Effector memory CD8-positive, alpha-beta T cell (primary cell): ENCODE data around the gene MANEA.

Experiments
- ATAC-seq: fragments of 150-1000 bp; cut with Tn5 transposase; replicated peaks from 2 replicates; pipeline ENCODE4 v1.10.0; 2021; ENCODE audit warnings: mild to moderate bottlenecking, moderate library complexity
- DNase-seq, 3 experiments: peaks; one replicate each; pipeline ENCODE4 v3.0.0; 2021
- H3K27ac Mint-ChIP-seq, 2 donors: one replicate each; pipeline ENCODE4 v1.8.0; 2022; ENCODE audit warnings: mild to moderate bottlenecking in 2 of 2, mixed read lengths in 2 of 2, moderate library complexity in 2 of 2
- H3K27me3 Mint-ChIP-seq, 2 donors: one replicate each; pipeline ENCODE4 v1.8.0; 2022; ENCODE audit warnings: mixed read lengths in 2 of 2
- H3K36me3 Mint-ChIP-seq: one replicate; pipeline ENCODE4 v1.8.0; 2022; ENCODE audit warnings: mild to moderate bottlenecking, moderate library complexity, mixed read lengths; ENCODE audit not compliant: insufficient read depth
- H3K4me1 Mint-ChIP-seq, 2 donors: one replicate each; pipeline ENCODE4 v1.8.0; 2022; ENCODE audit warnings: low read depth in 2 of 2, mixed read lengths in 2 of 2
- H3K4me3 Mint-ChIP-seq, 2 donors: one replicate each; pipeline ENCODE4 v1.8.0; 2022; ENCODE audit warnings: mild to moderate bottlenecking in 2 of 2, mixed read lengths in 2 of 2, moderate library complexity in 2 of 2
- H3K9me3 Mint-ChIP-seq, 2 donors: one replicate each; pipeline ENCODE4 v1.8.0; 2022; ENCODE audit warnings: mixed read lengths in 2 of 2
- total RNA-seq, 9 experiments: gene quantifications; one replicate each; lab custom pipeline; 2026; lab: John Stamatoyannopoulos, UW

Gene MANEA, protein sequence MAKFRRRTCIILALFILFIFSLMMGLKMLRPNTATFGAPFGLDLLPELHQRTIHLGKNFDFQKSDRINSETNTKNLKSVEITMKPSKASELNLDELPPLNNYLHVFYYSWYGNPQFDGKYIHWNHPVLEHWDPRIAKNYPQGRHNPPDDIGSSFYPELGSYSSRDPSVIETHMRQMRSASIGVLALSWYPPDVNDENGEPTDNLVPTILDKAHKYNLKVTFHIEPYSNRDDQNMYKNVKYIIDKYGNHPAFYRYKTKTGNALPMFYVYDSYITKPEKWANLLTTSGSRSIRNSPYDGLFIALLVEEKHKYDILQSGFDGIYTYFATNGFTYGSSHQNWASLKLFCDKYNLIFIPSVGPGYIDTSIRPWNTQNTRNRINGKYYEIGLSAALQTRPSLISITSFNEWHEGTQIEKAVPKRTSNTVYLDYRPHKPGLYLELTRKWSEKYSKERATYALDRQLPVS
- 6.7 to 44.4 (median 26.0) reads per million in 9 experiments for total RNA-seq

DNA sequence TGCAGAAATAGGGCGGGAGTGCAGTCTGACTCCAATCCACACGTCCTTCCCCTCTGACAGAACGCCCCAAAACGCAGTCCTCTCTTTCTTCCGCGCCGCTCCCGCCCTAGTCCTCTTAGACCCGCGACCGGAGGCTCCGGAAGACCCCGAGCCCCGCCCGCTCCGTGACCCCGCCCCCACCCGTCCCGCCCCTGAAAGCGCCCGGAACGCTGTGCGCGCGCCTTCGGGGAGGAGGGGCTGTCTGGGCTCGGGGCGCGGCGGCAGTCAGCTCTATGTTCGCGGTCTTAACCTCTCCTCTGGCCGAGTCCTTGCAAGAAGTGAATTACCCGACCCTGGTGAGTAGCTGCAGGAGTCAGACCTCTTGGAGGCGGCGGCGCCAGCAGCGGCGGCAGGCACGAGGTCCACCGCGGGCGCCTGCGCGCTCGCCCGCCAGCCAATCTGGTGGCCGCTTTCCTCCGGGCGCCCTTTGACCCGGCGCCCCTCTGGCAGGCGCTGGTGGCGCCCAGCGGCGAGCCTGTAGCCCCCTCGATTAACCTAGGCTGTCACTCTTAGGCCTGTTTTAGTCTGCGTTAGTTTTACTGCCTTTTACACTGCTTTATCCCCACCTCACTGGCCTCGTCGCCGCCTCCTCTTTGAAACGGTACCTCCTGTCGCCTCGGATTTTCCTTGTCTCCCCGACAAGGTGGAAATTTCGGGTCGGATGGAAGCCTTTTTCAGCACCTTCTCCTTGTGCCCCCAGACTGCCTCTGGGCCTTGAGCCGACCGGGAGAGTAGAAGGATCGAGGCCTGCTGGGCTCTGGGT, at the start of gene MANEA:
Gene MANEA, plus strand, starts transcription at position 232 of the 802 bp plus-strand sequence. CDS start 8,905 bp downstream, outside the sequence.
- H3K27me3 Mint-ChIP-seq = no peaks in the 10 kb centered on the region
- peak within 1 kb of the TSS; percentile 97 for H3K27ac Mint-ChIP-seq
- peak; percentile 77 to 80 (median 79) for DNase-seq
- peaks cover 6% of the 10 kb centered on the region for H3K36me3 Mint-ChIP-seq
- peaks cover 20 to 40% of the 10 kb centered on the region in 2 donors for H3K4me1 Mint-ChIP-seq
- ATAC-seq = peak; percentile 85
- peak within 1 kb of the TSS; percentile 89 to 93 for H3K4me3 Mint-ChIP-seq
- no peaks in the 10 kb centered on the region for H3K9me3 Mint-ChIP-seq

DNA sequence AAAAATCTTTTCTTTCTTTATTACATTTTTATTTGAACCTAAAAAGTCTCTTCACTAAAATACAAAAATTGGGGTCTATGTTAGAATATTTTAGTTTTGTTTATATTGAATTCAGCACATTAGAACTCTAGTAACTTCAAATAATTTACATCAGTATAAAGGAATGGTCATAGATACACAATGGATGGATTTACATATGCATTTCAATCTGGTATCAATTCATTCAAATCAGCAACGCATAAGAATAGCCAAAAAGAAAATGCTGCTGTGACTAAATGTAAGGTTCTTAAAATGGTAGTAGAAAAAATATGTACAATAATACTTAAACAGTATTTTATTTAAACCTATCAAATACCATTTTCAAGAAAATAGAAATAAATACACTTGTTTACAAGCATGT, 47.6 kb upstream of the MANEA start:
- H3K27me3 Mint-ChIP-seq = peaks cover 4 to 16% of the 10 kb centered on the region in 2 donors
- ATAC-seq (no peak), DNase-seq (no peak)
- H3K4me1 Mint-ChIP-seq = peaks cover 0 to 2% of the 10 kb centered on the region in 2 donors
- H3K4me3 Mint-ChIP-seq = no peak overlapping the region
- no peak overlapping the region for H3K27ac Mint-ChIP-seq
- peaks cover 3% of the 10 kb centered on the region for H3K36me3 Mint-ChIP-seq
- no peaks in the 10 kb centered on the region for H3K9me3 Mint-ChIP-seq

DNA sequence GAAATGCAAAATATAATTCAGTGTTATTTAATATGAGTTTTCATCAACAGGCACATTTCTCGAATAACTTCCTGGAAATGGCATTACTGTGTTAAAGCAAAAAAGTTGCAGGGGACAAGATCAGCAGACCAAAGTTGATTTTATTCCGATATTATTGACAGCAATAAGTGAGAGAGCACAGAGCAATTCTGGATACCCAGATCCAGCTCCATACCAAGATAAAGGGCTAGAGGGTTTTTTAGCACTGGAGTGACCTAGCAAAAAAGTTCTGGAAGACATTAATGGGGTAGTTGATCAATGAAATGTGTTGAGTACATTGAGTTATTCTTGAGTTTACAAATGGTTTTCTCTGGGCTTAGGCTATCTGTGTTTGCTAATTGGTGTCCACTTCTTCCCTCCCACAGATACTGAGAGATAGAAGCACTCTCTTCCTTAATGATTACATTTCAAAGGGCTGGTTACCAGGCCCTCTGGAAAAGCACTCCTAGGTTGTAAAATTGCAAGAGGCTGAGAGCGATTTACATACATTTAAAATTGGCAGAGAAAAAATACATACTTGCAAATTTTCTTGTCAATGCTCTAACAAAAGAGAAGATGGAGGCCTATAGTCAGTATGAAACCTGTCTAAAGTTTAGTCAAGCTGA, 47.0 kb upstream of the MANEA start:
- Mint-ChIP-seq H3K27ac (no peak overlapping the region), H3K36me3 (peaks cover 3% of the 10 kb centered on the region), H3K27me3 (peaks cover 0 to 12% of the 10 kb centered on the region in 2 donors), H3K4me3 (no peak overlapping the region), H3K9me3 (no peaks in the 10 kb centered on the region), H3K4me1 (peaks cover 0 to 2% of the 10 kb centered on the region in 2 donors)
- no peak for DNase-seq
- no peak for ATAC-seq

DNA sequence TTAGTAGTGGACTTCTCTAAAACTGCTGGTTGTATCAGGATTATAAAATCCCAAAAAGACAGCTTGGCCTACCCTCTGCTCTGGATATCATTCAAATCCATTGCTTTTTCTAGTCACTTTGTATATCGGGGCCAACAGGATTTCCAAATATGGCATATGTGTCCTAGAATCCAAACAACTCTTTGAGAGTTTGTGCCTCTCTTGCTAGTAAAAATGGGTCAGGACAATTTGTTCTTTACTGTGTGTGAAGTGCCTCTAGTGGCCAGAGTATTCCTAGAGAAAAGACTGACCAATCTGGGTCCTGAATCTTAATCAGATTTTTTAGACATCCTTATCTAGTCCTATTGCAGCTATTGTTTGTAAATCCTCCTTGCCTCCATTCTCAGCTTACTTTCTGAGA, 33.5 kb upstream of the MANEA start:
- Mint-ChIP-seq H3K27ac (no peak overlapping the region), H3K36me3 (no peaks in the 10 kb centered on the region), H3K9me3 (no peaks in the 10 kb centered on the region), H3K4me3 (no peak overlapping the region), H3K4me1 (no peaks in the 10 kb centered on the region), H3K27me3 (peaks cover 14 to 18% of the 10 kb centered on the region in 2 donors)
- no peak for DNase-seq
- ATAC-seq = no peak

DNA sequence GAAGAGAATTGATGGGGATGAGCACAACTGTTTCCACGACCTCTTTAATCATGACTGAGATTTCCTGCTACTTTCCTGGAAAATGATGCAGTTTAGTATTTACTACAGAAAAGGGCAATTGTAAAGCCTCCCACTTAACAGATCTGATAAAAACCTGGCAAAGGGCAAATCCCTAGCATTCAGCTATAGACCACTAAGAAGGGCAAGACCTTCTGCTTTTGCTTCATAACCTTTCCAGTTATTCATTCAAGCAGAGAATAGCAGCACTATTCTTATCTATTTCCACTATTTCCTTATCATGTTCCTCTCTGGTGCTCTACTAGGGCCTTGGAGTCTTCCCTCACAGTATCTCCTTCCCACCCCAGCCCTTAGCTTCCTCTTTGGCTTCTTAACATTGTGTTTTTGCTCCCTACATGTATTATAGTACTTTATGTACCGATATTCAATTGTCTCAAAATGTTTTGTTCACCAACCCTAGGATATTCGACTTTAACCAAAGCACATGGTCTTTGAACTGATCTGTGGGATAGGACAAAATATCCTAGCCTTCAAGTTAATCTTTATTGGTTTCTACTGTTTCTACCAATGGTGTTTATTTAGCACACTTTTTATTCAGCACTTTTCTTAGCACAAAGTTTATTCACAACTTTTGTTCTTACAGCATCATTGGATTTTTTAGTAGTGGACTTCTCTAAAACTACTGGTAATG, 32.7 kb upstream of the MANEA start:
- no peak overlapping the region for H3K4me3 Mint-ChIP-seq
- H3K27me3 Mint-ChIP-seq = peaks cover 6 to 13% of the 10 kb centered on the region in 2 donors
- DNase-seq (no peak), ATAC-seq (no peak)
- no peaks in the 10 kb centered on the region for H3K9me3 Mint-ChIP-seq
- no peaks in the 10 kb centered on the region for H3K36me3 Mint-ChIP-seq
- no peaks in the 10 kb centered on the region for H3K4me1 Mint-ChIP-seq
- H3K27ac Mint-ChIP-seq = no peak overlapping the region

DNA sequence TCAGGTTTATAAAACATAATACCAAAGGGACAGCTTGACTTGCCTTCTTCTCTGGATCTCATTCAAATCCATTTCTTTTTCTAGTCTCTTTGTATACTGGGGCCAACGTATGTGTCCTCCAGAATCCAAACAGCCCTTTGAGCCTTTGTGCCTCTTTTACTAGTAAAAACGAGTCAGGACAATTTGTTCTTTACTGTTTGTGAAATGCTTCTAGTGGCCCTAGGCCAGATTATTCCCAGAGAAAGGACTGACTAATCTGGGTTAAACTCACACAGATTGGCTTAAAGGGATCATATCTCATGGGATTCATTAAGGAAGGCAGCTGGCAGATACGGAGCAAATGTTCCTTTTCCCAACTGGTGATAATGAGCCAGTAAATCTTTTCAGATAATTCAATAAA, 32.1 kb upstream of the MANEA start:
- no peak overlapping the region for H3K27ac Mint-ChIP-seq
- no peak overlapping the region for H3K4me3 Mint-ChIP-seq
- peaks cover 6 to 13% of the 10 kb centered on the region in 2 donors for H3K27me3 Mint-ChIP-seq
- peaks cover 4% of the 10 kb centered on the region for H3K36me3 Mint-ChIP-seq
- DNase-seq = no peak
- no peaks in the 10 kb centered on the region for H3K9me3 Mint-ChIP-seq
- ATAC-seq = no peak
- H3K4me1 Mint-ChIP-seq = no peaks in the 10 kb centered on the region

DNA sequence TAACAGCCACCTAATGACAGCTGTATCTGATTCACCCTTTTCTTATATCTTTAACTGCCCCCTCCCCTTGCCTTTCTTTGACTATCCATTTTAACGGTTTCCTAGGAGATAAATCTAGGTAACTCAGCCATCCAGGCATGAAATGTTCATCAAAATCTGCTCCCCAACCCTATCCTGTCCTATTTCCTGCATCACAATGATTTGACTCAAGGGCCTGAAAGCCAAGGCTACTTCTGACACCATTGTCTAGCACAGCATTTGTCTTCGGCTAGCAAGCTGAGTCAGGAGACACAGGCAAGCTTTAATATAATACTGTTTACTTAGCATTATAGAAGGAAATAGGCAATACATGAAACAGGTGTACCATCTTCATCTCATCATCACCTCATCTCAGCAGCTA, 31.6 kb upstream of the MANEA start:
- H3K4me3 Mint-ChIP-seq = no peak overlapping the region
- no peaks in the 10 kb centered on the region for H3K4me1 Mint-ChIP-seq
- no peaks in the 10 kb centered on the region for H3K9me3 Mint-ChIP-seq
- no peak for ATAC-seq
- no peak overlapping the region for H3K27ac Mint-ChIP-seq
- peaks cover 6 to 13% of the 10 kb centered on the region in 2 donors for H3K27me3 Mint-ChIP-seq
- no peak for DNase-seq
- peaks cover 4% of the 10 kb centered on the region for H3K36me3 Mint-ChIP-seq

DNA sequence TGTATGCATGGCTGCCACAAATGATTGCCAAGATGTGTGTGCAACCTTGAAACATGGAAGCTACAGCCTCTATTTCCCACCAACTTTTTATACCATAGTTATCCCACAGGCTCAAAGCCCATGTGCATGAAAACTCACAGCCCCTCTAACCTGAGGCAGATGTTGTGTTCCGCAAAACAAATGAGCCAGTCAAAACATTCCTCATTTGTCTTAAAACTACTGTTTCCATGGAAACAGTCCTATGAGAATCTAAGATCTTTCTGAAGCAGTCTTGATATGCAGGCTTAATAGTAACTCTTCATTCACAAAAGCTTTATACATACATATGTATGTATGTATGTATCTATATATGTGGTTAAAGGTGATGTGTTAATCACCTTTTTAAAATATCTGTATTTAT, 31.2 kb upstream of the MANEA start:
- peaks cover 4% of the 10 kb centered on the region for H3K36me3 Mint-ChIP-seq
- no peak for DNase-seq
- ATAC-seq = no peak
- no peaks in the 10 kb centered on the region for H3K9me3 Mint-ChIP-seq
- H3K4me3 Mint-ChIP-seq = no peak overlapping the region
- H3K4me1 Mint-ChIP-seq = no peaks in the 10 kb centered on the region
- no peak overlapping the region for H3K27ac Mint-ChIP-seq
- peaks cover 6 to 13% of the 10 kb centered on the region in 2 donors for H3K27me3 Mint-ChIP-seq

DNA sequence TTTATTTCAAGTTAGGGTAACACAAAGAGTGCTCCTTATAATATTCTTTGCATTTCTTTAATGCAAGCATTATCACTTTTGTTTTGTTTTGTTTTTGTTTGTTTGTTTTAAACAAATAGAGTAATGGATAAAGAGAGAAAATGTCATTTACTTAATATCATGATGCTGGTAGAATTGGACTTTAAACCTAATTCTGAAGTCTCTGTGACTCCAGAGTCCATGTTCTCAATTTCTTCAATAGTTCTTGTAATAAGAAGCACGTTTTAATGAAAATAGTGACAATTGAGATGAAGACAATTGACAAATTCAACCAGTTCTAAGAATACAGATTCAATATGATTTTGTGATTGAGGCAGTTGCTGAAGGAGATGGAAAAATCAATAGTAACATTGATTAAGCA, 30.3 kb upstream of the MANEA start:
- peaks cover 4% of the 10 kb centered on the region for H3K36me3 Mint-ChIP-seq
- no peak for ATAC-seq

DNA sequence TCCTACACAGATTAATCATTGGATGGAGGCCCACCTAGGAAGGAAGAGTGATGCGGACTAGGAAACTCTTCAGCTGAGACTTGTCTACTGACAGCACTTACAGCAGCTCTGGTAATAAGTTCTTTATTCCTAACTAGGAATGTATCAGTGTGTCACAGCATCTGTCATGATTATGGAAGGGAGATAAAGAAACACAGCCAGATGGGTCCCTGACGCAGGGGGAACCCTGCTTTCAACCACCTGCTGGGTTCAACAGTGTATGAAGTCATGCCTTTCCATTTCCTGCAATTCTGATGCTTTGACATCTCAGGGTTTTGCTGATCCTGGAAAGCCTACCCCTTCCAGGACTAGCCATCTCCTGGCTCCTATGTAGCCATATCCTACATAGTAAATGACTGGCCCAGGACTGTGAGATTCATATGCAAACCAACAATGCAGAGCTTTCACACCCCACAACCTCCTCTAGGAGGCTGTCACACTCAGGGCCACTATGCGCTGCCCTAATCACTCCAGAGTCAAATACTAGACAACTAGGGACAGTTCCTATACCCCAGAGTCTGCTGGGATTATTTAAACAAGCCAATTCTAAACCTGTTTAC, 29.0 kb upstream of the MANEA start:
- H3K36me3 Mint-ChIP-seq = peaks cover 4% of the 10 kb centered on the region
- DNase-seq (no peak), ATAC-seq (no peak)
- peaks cover 9 to 11% of the 10 kb centered on the region in 2 donors for H3K27me3 Mint-ChIP-seq
- no peak overlapping the region for H3K4me3 Mint-ChIP-seq
- H3K4me1 Mint-ChIP-seq = no peaks in the 10 kb centered on the region
- H3K9me3 Mint-ChIP-seq = no peaks in the 10 kb centered on the region
- no peak overlapping the region for H3K27ac Mint-ChIP-seq

More for the DNA sequence above, 30.3 kb upstream of the MANEA start:
- Mint-ChIP-seq H3K27ac (no peak overlapping the region), H3K27me3 (peaks cover 6 to 14% of the 10 kb centered on the region in 2 donors), H3K4me1 (no peaks in the 10 kb centered on the region), H3K9me3 (no peaks in the 10 kb centered on the region), H3K4me3 (no peak overlapping the region)
- DNase-seq = no peak

DNA sequence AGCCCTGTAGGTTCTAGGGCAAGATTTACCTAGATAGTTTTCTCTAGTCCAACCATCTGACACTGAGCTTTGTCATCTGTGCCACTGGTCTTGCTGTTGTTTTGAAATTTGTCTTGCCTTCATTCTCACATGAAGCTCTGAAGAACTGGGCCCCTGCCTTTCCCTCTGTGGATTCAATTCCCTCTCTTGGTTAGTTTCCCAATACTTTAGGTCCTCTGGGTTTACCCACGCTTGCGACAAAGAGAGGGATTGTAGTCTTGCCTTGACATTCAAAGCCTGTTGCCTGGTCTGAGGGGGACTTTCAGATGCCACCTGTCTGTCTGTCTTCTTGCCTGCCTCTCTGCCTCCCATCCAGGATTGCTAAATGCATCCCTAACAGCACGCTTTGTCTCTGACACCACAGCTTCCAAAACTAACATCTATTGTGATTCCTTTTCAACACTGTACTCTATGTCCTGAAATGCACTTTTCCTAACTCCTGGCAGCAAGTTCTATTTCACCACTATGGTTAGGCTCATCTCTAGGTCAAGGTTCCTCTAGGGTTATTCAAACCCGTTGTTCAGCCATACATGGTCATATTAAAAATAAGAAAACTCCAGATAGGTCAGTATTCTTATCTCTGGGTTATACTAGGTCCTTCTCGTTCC, 25.5 kb upstream of the MANEA start:
- peaks cover 6 to 9% of the 10 kb centered on the region in 2 donors for H3K27me3 Mint-ChIP-seq
- H3K4me1 Mint-ChIP-seq = no peaks in the 10 kb centered on the region
- no peak overlapping the region for H3K4me3 Mint-ChIP-seq
- peaks cover 4% of the 10 kb centered on the region for H3K36me3 Mint-ChIP-seq
- DNase-seq (no peak), ATAC-seq (no peak)
- H3K27ac Mint-ChIP-seq = no peak overlapping the region
- peaks cover 0 to 9% of the 10 kb centered on the region in 2 donors for H3K9me3 Mint-ChIP-seq

DNA sequence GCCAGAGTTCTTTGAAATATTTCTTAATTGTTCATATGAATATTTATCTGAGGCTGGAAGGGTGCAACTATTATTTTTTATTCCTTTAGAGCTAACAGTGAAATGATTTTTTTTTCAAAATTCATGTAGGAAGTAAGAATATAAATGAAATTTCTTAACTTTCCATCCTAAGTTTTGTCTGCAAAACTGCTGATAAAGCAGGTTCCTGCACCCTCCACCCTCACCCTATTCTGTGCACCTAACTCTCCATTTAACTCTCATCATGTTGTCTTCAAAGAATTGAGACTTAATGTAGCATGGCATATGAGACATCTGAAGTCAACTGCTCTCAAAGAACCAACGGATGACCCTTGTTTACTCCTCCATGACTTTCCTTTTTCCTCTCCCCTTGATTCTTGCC, 23.5 kb upstream of the MANEA start:
- ATAC-seq (no peak), DNase-seq (no peak)
- H3K4me1 Mint-ChIP-seq = no peaks in the 10 kb centered on the region
- H3K27ac Mint-ChIP-seq = no peak overlapping the region
- peaks cover 4% of the 10 kb centered on the region for H3K36me3 Mint-ChIP-seq
- peaks cover 0 to 9% of the 10 kb centered on the region in 2 donors for H3K9me3 Mint-ChIP-seq
- no peak overlapping the region for H3K4me3 Mint-ChIP-seq
- H3K27me3 Mint-ChIP-seq = peaks cover 6 to 9% of the 10 kb centered on the region in 2 donors
